HepG2 (cell line): ENCODE data around the gene RBM23. TPM values are rescaled to one million over a fixed set of nuclear protein-coding genes. Genes with fewer than 3 reads are reported as not detected.
A peak's percentile ranks its signal among the peaks of the same experiment; 100 is the strongest.

Experiments
- AGO2 ChIP-seq: fragments of 200-400 bp; formaldehyde crosslinking; optimal IDR thresholded peaks from 2 replicates; pipeline ENCODE3; 2017; ENCODE audit warnings: mild to moderate bottlenecking, low read depth, low read length, moderate library complexity
- CBX2 ChIP-seq, 2 experiments: fragments of 200-600 bp in 1 of 2; sonication (generic); formaldehyde crosslinking in 1 of 2; IDR thresholded peaks; 2 replicates each; pipeline versions ENCODE4 v1.7.0 to v1.8.1; 2018 to 2022; ENCODE audit warnings: low read depth in 2 of 2, low read length in 1 of 2, mild to moderate bottlenecking in 1 of 2, missing genetic modification reagents in 1 of 2
- CEBPZ ChIP-seq: IDR thresholded peaks from 2 replicates; pipeline ENCODE4 v1.6.1; 2012; ENCODE audit warnings: low read length, improper control_type of control experiment
- DMTF1 ChIP-seq: sonication (generic); formaldehyde crosslinking; IDR thresholded peaks from 2 replicates; pipeline ENCODE4 v1.4.0; 2020; ENCODE audit warnings: mild to moderate bottlenecking, missing genetic modification reagents
- GRHL1 ChIP-seq: sonication (generic); formaldehyde crosslinking; conservative IDR thresholded peaks from 2 replicates; pipeline ENCODE4 v1.8.0; 2022; ENCODE audit warnings: missing genetic modification reagents
- HDAC2 ChIP-seq: sonication (generic); formaldehyde crosslinking; IDR thresholded peaks from 2 replicates; pipeline ENCODE4 v1.4.0; 2020; ENCODE audit warnings: missing genetic modification reagents
- HDAC6 ChIP-seq: fragments of 200-600 bp; sonication (generic); IDR thresholded peaks from 2 replicates; pipeline ENCODE4 v1.7.0; 2017; ENCODE audit warnings: mild to moderate bottlenecking, antibody characterized with exemption, low read length, low read depth
- HINFP ChIP-seq: sonication (generic); formaldehyde crosslinking; IDR thresholded peaks from 2 replicates; pipeline ENCODE4 v1.4.0; 2020; ENCODE audit warnings: low read depth, mild to moderate bottlenecking, missing genetic modification reagents
- JUN ChIP-seq: sonication (generic); formaldehyde crosslinking; IDR thresholded peaks from 2 replicates; pipeline ENCODE4 v1.4.0; 2020; ENCODE audit warnings: mild to moderate bottlenecking, missing genetic modification reagents
- MIER3 ChIP-seq: IDR thresholded peaks from 2 replicates; pipeline ENCODE4 v1.6.1; 2016; ENCODE audit warnings: missing compliant biosample characterization, borderline replicate concordance
- POLR2AphosphoS5 ChIP-seq: IDR thresholded peaks from 2 replicates; pipeline ENCODE4 v1.6.1; 2012; ENCODE audit warnings: low read depth, low read length
- SMC3 ChIP-seq: IDR thresholded peaks from 2 replicates; pipeline ENCODE4 v1.6.1; 2011; ENCODE audit warnings: low read length, improper control_type of control experiment
- SOX13 ChIP-seq, 3 experiments: fragments of 450-650 bp in 1 of 3; sonication (generic) in 1 of 3; formaldehyde crosslinking in 1 of 3; IDR thresholded peaks in 2 of 3; conservative IDR thresholded peaks in 1 of 3; 2 replicates each; pipeline versions ENCODE4 v1.5.0 to v1.6.1; 2016 to 2020; ENCODE audit warnings: antibody characterized with exemption in 1 of 3, mild to moderate bottlenecking in 1 of 3, missing compliant biosample characterization in 1 of 3, missing genetic modification reagents in 1 of 3, moderate library complexity in 1 of 3
- ZFP90 ChIP-seq: sonication (generic); formaldehyde crosslinking; IDR thresholded peaks from 2 replicates; pipeline ENCODE4 v1.8.0; 2022; ENCODE audit warnings: missing genetic modification reagents, mild to moderate bottlenecking, inconsistent platforms, borderline replicate concordance
- ZNF572 ChIP-seq: sonication (generic); formaldehyde crosslinking; IDR thresholded peaks from 2 replicates; pipeline ENCODE4 v1.5.1; 2020; ENCODE audit warnings: mild to moderate bottlenecking, missing genetic modification reagents
- ZNF674 ChIP-seq: sonication (generic); formaldehyde crosslinking; IDR thresholded peaks from 2 replicates; pipeline ENCODE4 v1.5.0; 2020; ENCODE audit warnings: low read depth, mild to moderate bottlenecking, missing genetic modification reagents
- polyA plus RNA-seq, 8 experiments: library from polyadenylated mRNA; depleted of rRNA in 3 of 8; stranded (reverse) in 7 of 8; unstranded in 1 of 8; fragments of >200 nt; fragmentation: Illumina TruSeq in 4 of 8; extraction: Trizol in 4 of 8; gene quantifications; 2 replicates each; pipeline versions ENCODE4 v1.2.1 to v1.2.3, GENCODE V29; 2011 to 2016; ENCODE audit warnings: low read depth in 4 of 8, missing spikeins in 1 of 8, mixed read lengths in 1 of 8; ENCODE audit not compliant: insufficient read depth in 1 of 8
- total RNA-seq, 5 experiments: library from RNA; depleted of rRNA; stranded (reverse); fragments of >200 nt; fragmentation: Illumina TruSeq; extraction: Trizol; gene quantifications; 2 replicates each; pipeline ENCODE4 v1.2.3, GENCODE V29; 2016; ENCODE audit warnings: low read depth in 1 of 5

Gene RBM23
- total and polyA plus RNA-seq, 2 of the 13 experiments (the other 11 are each of a cell fraction or from before 2014, with no cell fraction given): 1.5 to 2.1 TPM

GRCh38 chr14:22872033-22872832 lies 46.7 kb downstream of the RBM23 start (continued):
- TF ChIP-seq HDAC6: no peak
- TF ChIP-seq SMC3: peak; percentile 79
- peak; percentile 48; the same call in 1 of the 2 replicates for TF ChIP-seq ZNF572 (CRISPR knock-in tag)
- peak; percentile 69 for TF ChIP-seq AGO2
- TF ChIP-seq GRHL1: no peak
- TF ChIP-seq MIER3 (CRISPR knock-in tag): peak; percentile 78
- TF ChIP-seq DMTF1 (CRISPR knock-in tag): no peak
- peak; percentile 35; the same call in 1 of the 2 replicates for TF ChIP-seq POLR2AphosphoS5
- TF ChIP-seq SOX13 (IDR thresholded peaks at IDR 0.05): no peak
- peak; percentile 31 to 50; a peak in 1 of 4 replicates for TF ChIP-seq SOX13 (CRISPR knock-in tag; conservative IDR thresholded peaks at IDR 0.05 in 1 of 2, IDR thresholded peaks at IDR 0.05 in 1 of 2)
- TF ChIP-seq CBX2 (IDR thresholded peaks at IDR 0.05; ENCODE audit: low read depth, low read length): no peak
- no peak for TF ChIP-seq CBX2 (CRISPR knock-in tag; IDR thresholded peaks at IDR 0.05; ENCODE audit: low read depth)
- no peak for TF ChIP-seq CEBPZ
- TF ChIP-seq HDAC2 (CRISPR knock-in tag): peak; percentile 51; the same call in 1 of the 2 replicates
- TF ChIP-seq ZNF674 (CRISPR knock-in tag): peak; percentile 77; the same call in 1 of the 2 replicates
- no peak for TF ChIP-seq HINFP (CRISPR knock-in tag)
- peak; percentile 22; the same call in 1 of the 2 replicates for TF ChIP-seq ZFP90 (CRISPR knock-in tag)
- TF ChIP-seq JUN (CRISPR knock-in tag): no peak
